ENCODE data around the gene PLA2G12B. TPM values are rescaled to one million over a fixed set of nuclear protein-coding genes. Genes with fewer than 3 reads are reported as not detected.

Gene PLA2G12B
- total RNA-seq, 1 donor from 2014 or later, result not detected

- intact Hi-C loops (cut with micrococcal nuclease), result no loop called here
- no peak for DNase-seq
- no peaks in the 10 kb centered on the region for H3K9me3 Mint-ChIP-seq
- peaks cover 11% of the 10 kb centered on the region for H3K27me3 Mint-ChIP-seq
- CTCF ChIA-PET, result no interaction called here
- TF ChIP-seq, protein P1, sequence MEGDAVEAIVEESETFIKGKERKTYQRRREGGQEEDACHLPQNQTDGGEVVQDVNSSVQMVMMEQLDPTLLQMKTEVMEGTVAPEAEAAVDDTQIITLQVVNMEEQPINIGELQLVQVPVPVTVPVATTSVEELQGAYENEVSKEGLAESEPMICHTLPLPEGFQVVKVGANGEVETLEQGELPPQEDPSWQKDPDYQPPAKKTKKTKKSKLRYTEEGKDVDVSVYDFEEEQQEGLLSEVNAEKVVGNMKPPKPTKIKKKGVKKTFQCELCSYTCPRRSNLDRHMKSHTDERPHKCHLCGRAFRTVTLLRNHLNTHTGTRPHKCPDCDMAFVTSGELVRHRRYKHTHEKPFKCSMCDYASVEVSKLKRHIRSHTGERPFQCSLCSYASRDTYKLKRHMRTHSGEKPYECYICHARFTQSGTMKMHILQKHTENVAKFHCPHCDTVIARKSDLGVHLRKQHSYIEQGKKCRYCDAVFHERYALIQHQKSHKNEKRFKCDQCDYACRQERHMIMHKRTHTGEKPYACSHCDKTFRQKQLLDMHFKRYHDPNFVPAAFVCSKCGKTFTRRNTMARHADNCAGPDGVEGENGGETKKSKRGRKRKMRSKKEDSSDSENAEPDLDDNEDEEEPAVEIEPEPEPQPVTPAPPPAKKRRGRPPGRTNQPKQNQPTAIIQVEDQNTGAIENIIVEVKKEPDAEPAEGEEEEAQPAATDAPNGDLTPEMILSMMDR (IDR thresholded peaks at IDR 0.05), result no peak
- H3K4me3 Mint-ChIP-seq, result no peak overlapping the region
- no peak overlapping the region for H3K27ac Mint-ChIP-seq
- no peaks in the 10 kb centered on the region for H3K4me1 Mint-ChIP-seq
- no peak for ATAC-seq (ENCODE audit: low read depth)
- POLR2A ChIA-PET, result no interaction called here
- H3K36me3 Mint-ChIP-seq (ENCODE audit: low read depth), result no peaks in the 10 kb centered on the region
Measured at GRCh38 chr10:72951760-72952159, 2.8 kb downstream of the PLA2G12B start.

GRCh38 chr10:72948762-72949161, 5.8 kb downstream of the PLA2G12B start:
- H3K9me3 Mint-ChIP-seq, result no peaks in the 10 kb centered on the region
- DNase-seq (no peak), ATAC-seq (ENCODE audit: low read depth) (no peak)
- CTCF ChIA-PET, result no interaction called here
- H3K27ac Mint-ChIP-seq, result no peak overlapping the region
- H3K4me1 Mint-ChIP-seq, result no peaks in the 10 kb centered on the region
- TF ChIP-seq, protein P1 (IDR thresholded peaks at IDR 0.05), result no peak
- intact Hi-C loops (cut with micrococcal nuclease), result no loop called here
- no peaks in the 10 kb centered on the region for H3K36me3 Mint-ChIP-seq (ENCODE audit: low read depth)
- H3K27me3 Mint-ChIP-seq, result peaks cover 9% of the 10 kb centered on the region
- POLR2A ChIA-PET, result no interaction called here
- H3K4me3 Mint-ChIP-seq, result no peak overlapping the region

DNA sequence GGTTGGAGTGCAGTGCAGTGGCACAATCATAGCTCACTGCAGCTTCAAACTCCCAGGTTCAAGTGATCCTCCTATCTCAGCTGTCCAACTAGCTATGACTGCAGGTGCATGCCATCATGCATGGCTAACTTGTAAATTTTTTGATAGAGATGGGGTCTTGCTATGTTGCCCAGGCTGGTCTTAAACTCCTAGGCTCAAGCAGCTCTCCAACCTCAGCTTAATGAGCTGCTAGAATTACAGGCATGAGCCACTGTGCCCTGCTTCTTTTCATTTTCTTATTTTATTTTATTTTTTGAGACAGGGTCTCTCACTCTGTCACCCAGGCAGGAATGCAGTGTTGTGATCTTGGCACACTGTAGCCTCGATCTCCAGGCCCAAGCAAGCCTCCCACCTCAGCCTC, 7.6 kb downstream of the PLA2G12B start:
- Mint-ChIP-seq H3K36me3 (ENCODE audit: low read depth) (no peaks in the 10 kb centered on the region), H3K4me3 (no peak overlapping the region), H3K27me3 (peaks cover 9% of the 10 kb centered on the region), H3K9me3 (no peaks in the 10 kb centered on the region), H3K27ac (no peak overlapping the region), H3K4me1 (no peaks in the 10 kb centered on the region)
- ChIA-PET CTCF (no interaction called here), POLR2A (no interaction called here)
- DNase-seq (no peak), ATAC-seq (ENCODE audit: low read depth) (no peak)
- intact Hi-C loops (cut with micrococcal nuclease), result no loop called here
- TF ChIP-seq, protein P1 (IDR thresholded peaks at IDR 0.05), result no peak

- TF ChIP-seq, protein P1 (IDR thresholded peaks at IDR 0.05), result no peak
- Mint-ChIP-seq H3K27ac (no peak overlapping the region), H3K4me3 (no peak overlapping the region), H3K27me3 (peaks cover 7% of the 10 kb centered on the region), H3K36me3 (ENCODE audit: low read depth) (no peaks in the 10 kb centered on the region), H3K4me1 (no peaks in the 10 kb centered on the region), H3K9me3 (no peaks in the 10 kb centered on the region)
- DNase-seq, result no peak
- CTCF ChIA-PET, result no interaction called here
- intact Hi-C loops (cut with micrococcal nuclease), result no loop called here
- POLR2A ChIA-PET, result no interaction called here
- ATAC-seq (ENCODE audit: low read depth), result no peak
Measured at GRCh38 chr10:72943498-72944234, 10.9 kb downstream of the PLA2G12B start.

DNA sequence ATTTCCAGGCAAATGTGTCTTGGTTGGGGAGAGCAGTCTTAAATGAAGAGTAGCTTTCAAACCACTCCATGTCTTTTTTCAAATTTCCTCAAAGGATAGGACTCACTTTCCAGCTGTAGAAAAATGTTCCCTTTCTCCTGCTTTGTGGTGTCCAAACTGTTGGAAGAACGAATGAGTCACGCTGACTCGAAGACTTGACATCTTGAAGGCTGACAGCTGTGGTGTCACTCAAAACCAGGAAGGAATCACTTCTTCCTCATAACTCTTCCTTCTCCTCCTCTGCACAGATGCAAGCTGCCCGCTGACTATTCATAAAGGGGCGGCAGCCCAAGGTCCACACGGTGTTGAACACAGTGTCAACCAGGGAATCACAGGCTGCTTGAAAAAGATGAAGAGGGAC, 19.2 kb downstream of the PLA2G12B start:
- ATAC-seq (ENCODE audit: low read depth) (no peak), DNase-seq (no peak)
- Mint-ChIP-seq H3K27me3 (peaks cover 9% of the 10 kb centered on the region), H3K27ac (no peak overlapping the region), H3K36me3 (ENCODE audit: low read depth) (no peaks in the 10 kb centered on the region), H3K4me3 (no peak overlapping the region), H3K4me1 (no peaks in the 10 kb centered on the region), H3K9me3 (no peaks in the 10 kb centered on the region)
- intact Hi-C loops (cut with micrococcal nuclease), result no loop called here
- CTCF ChIA-PET, result no interaction called here
- TF ChIP-seq, protein P1 (IDR thresholded peaks at IDR 0.05), result no peak
- POLR2A ChIA-PET, result no interaction called here

All from activated B cell treated with CpG ODN at 0.5 μM for 24 hours (primary cell).